Lower leg skin (tissue), 3 donors: Measurements from ENCODE around the gene TTC33.

Experiments
- POLR2A ChIP-seq, 2 donors: fragments of 450-650 bp; IDR thresholded peaks; one replicate each; pipeline ENCODE4 v1.6.1; 2016 to 2017; ENCODE audit warnings: antibody characterized with exemption in 2 of 2, mild to moderate bottlenecking in 1 of 2, moderate library complexity in 1 of 2
- TF ChIP-seq, protein P1 (sequence below), 3 donors: fragments of 450-650 bp; IDR thresholded peaks; one replicate each; pipeline ENCODE4 v1.5.1; 2016; ENCODE audit warnings: antibody characterized with exemption in 3 of 3, mild to moderate bottlenecking in 3 of 3, moderate library complexity in 2 of 3

- TF ChIP-seq, protein P1, sequence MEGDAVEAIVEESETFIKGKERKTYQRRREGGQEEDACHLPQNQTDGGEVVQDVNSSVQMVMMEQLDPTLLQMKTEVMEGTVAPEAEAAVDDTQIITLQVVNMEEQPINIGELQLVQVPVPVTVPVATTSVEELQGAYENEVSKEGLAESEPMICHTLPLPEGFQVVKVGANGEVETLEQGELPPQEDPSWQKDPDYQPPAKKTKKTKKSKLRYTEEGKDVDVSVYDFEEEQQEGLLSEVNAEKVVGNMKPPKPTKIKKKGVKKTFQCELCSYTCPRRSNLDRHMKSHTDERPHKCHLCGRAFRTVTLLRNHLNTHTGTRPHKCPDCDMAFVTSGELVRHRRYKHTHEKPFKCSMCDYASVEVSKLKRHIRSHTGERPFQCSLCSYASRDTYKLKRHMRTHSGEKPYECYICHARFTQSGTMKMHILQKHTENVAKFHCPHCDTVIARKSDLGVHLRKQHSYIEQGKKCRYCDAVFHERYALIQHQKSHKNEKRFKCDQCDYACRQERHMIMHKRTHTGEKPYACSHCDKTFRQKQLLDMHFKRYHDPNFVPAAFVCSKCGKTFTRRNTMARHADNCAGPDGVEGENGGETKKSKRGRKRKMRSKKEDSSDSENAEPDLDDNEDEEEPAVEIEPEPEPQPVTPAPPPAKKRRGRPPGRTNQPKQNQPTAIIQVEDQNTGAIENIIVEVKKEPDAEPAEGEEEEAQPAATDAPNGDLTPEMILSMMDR (IDR thresholded peaks at IDR 0.05) = no peak
- TF ChIP-seq POLR2A (IDR thresholded peaks at IDR 0.05) = no peak
These were observed 187.2 kb downstream of the TTC33 start for GRCh38 chr5:40568548-40568947.
